DLD1 (cell line): ENCODE results near the gene EPHA10.

ENCODE experiments used
- in situ Hi-C: cut with HindIII; loops from 2 replicates; pipeline ENCODE4 v1.10.0; 2017; ENCODE audit warnings: low sequenced_read_pairs

Gene EPHA10

GRCh38 chr1:37677143-37677439 is 87.8 kb downstream of the EPHA10 start:
- in situ Hi-C loops, result no loop called here

GRCh38 chr1:37676281-37677142 is 88.4 kb downstream of the EPHA10 start:
- in situ Hi-C loops, result no loop called here

GRCh38 chr1:37673920-37674319 is 91.0 kb downstream of the EPHA10 start:
- in situ Hi-C loops, result no loop called here

- in situ Hi-C loops, result no loop called here
Observed at GRCh38 chr1:37672136-37672870, 92.6 kb downstream of the EPHA10 start.

- in situ Hi-C loops, result no loop called here
Observed at GRCh38 chr1:37671261-37671660, 93.7 kb downstream of the EPHA10 start.

- in situ Hi-C loops, result no loop called here
Observed at GRCh38 chr1:37670133-37670532, 94.8 kb downstream of the EPHA10 start.

- in situ Hi-C loops, result loop anchor here (10.0 kb wide), 1 partner anchor 222 kb away; no protein-coding TSS in a partner anchor
Observed at GRCh38 chr1:37667023-37667671, 97.8 kb downstream of the EPHA10 start.

GRCh38 chr1:37666241-37666867 is 98.6 kb downstream of the EPHA10 start:
- in situ Hi-C loops, result loop anchor here (10.0 kb wide), 1 partner anchor 222 kb away; no protein-coding TSS in a partner anchor
